HG02642 (cell line): Measurements from ENCODE around the gene TRUB2.
"Not testable (repeated sequence)": the region's sequence is repeated elsewhere in the genome, so short reads cannot be mapped to it uniquely, and the experiment has no call there.

Source experiments
- ATAC-seq: cut with Tn5 transposase; IDR thresholded peaks from one replicate; pipeline ENCODE4 v1.9.1; 2021; ENCODE audit warnings: mild to moderate bottlenecking; ENCODE audit not compliant: unreplicated experiment, poor library complexity

Gene TRUB2

GRCh38 chr9:128304136-128304970 is 17.9 kb downstream of the TRUB2 start:
- no peak for ATAC-seq

- ATAC-seq: no peak
These were observed 23.4 kb downstream of the TRUB2 start for GRCh38 chr9:128298535-128299482.

- ATAC-seq: no peak
These were observed 24.9 kb downstream of the TRUB2 start for GRCh38 chr9:128297221-128297773.

- ATAC-seq: no peak
These were observed 25.7 kb downstream of the TRUB2 start for GRCh38 chr9:128296340-128297220.

GRCh38 chr9:128294142-128294541 is 28.1 kb downstream of the TRUB2 start:
- ATAC-seq: no peak

- no peak for ATAC-seq
These were observed 29.2 kb downstream of the TRUB2 start for GRCh38 chr9:128293091-128293490.

- ATAC-seq: no peak
These were observed 30.2 kb downstream of the TRUB2 start for GRCh38 chr9:128292009-128292408.

GRCh38 chr9:128288273-128289004 is 33.8 kb downstream of the TRUB2 start:
- ATAC-seq: no peak

GRCh38 chr9:128286440-128286839 is 35.8 kb downstream of the TRUB2 start:
- no peak for ATAC-seq

- no peak for ATAC-seq
These were observed 37.0 kb downstream of the TRUB2 start for GRCh38 chr9:128285033-128285784.

GRCh38 chr9:128282500-128282899 is 39.7 kb downstream of the TRUB2 start:
- no peak for ATAC-seq

GRCh38 chr9:128280084-128280622 is 42.1 kb downstream of the TRUB2 start:
- no peak for ATAC-seq

- ATAC-seq: not testable (repeated sequence)
These were observed 42.9 kb downstream of the TRUB2 start for GRCh38 chr9:128279088-128280073.

GRCh38 chr9:128276574-128277270 is 45.5 kb downstream of the TRUB2 start:
- ATAC-seq: no peak

- peak; percentile 95 for ATAC-seq
These were observed 46.2 kb downstream of the TRUB2 start, which contains the start of gene SWI5 for GRCh38 chr9:128276008-128276573. Gene SWI5 (plus strand): TSS chr9:128276276.
